ENCODE data around the gene FAM32A.

GRCh38 chr19:16161840-16162239 lies 23.4 kb upstream of the FAM32A start:
- TF ChIP-seq CTCF (conservative IDR thresholded peaks at IDR 0.05) (no peak), ZFX (IDR thresholded peaks at IDR 0.05) (no peak)
